ENCODE data around the gene ACER1. TPM values are rescaled to one million over a fixed set of nuclear protein-coding genes. Genes with fewer than 3 reads are reported as not detected.
"Not testable (repeated sequence)": the region's sequence is repeated elsewhere in the genome, so short reads cannot be mapped to it uniquely, and the experiment has no call there.

The ACER1 gene
- total RNA-seq, 1 donor, result under 0.01 TPM

- DNase-seq (ENCODE audit: low read depth in 2 of 3, low spot score in 2 of 3), result no peak
Measured at GRCh38 chr19:6358003-6358402, 24.6 kb upstream of the ACER1 start.

DNA sequence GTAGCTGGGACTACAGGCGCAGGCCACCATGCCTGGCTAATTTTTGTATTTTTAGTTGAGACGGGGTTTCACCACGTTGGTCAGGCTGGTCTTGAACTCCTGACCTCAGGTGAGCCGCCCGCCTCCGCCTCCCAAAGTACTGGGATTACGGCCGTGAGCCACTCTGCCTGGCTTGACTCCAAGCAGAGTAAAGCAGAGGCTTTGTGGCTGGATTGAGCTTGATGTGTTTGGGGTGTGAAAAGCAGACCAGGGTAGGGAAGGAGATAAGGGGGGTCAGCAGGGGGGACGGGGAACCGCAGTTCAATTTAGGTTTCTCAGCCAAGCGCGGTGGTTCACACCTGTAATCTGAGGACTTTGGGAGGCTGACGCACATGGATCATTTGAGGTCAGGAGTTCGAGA lies 23.8 kb upstream of the ACER1 start:
- no peak for DNase-seq (ENCODE audit: low read depth in 2 of 3, low spot score in 2 of 3)

DNA sequence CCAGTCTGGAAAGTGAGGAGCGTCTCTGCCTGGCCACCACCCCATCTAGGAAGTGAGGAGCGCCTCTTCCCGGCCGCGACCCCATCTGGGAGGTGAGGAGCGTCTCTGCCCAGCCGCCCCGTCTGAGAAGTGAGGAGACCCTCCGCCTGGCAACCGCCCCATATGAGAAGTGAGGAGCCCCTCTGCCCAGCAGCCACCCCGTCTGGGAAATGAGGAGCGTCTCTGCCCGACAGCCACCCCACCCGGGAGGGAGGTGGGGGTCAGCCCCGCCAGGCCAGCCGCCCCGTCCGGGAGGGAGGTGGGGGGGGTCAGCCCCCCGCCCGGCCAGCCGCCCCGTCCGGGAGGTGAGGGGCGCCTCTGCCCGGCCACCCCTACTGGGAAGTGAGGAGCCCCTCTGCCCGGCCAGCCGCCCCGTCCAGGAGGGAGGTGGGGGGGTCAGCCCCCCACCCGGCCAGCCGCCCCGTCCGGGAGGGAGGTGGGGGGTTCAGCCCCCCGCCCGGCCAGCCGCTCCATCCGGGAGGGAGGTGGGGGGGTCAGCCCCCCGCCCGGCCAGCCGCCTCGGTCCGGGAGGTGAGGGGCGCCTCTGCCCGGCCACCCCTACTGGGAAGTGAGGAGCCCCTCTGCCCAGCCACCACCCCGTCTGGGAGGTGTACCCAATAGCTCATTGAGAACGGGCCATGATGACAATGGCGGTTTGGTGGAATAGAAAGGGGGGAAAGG lies 22.1 kb upstream of the ACER1 start:
- DNase-seq (ENCODE audit: low read depth in 2 of 3, low spot score in 2 of 3), result not testable (repeated sequence)

DNA sequence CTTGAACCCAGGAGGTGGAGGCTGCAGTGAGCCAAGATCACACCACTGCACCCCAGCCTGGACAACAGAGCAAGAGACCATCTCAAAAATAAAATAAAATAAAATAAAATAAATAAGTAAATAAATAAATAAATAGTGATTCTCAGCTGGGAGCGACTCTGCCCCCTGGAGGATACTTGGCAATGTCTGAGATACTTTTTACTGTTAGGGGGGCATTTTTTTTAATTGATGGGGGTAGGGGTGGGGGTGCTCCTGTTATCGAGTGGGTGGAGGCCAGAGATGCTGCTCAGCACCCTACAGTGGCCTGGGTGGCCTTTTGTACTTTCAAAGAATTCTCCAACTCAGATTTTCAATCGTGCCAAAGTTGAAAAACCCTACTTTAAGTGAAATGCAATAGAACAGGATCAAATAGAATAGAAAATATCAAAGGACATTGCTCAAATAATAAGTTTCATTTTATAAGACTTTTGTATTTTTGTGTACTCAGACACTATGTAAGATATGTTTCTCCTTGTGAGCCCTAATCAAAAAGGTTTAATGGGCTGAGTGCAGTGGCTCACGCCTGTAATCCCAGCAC lies 20.8 kb upstream of the ACER1 start:
- peak in 1 of 3 donors; percentile 23 for DNase-seq (ENCODE audit: low read depth in 2 of 3, low spot score in 2 of 3)

- DNase-seq (ENCODE audit: low read depth in 2 of 3, low spot score in 2 of 3), result no peak
Measured at GRCh38 chr19:6352381-6353165, 19.2 kb upstream of the ACER1 start.

DNA sequence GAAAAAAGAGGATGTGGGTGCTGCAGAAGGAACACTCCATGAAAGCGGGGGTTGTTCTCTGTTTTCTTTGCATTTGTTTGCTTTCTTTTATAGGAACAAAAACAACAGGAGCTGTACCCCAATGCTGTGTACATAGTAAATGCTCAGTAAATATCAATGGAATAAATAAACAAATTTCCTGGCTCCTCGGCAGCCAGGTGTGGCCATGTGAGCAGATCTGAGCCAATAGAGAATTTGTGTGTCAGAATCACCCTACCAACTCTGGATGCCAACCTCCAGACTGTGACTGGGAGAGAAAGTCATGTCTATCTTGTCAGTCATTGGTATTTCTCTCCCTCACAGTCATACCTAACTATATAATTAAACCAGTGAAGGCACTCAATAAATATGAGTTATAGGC lies 17.3 kb upstream of the ACER1 start:
- DNase-seq (ENCODE audit: low read depth in 2 of 3, low spot score in 2 of 3), result no peak

GRCh38 chr19:6349271-6349670 lies 15.9 kb upstream of the ACER1 start:
- DNase-seq (ENCODE audit: low read depth in 2 of 3, low spot score in 2 of 3), result not testable (repeated sequence)

- no peak for DNase-seq (ENCODE audit: low read depth in 2 of 3, low spot score in 2 of 3)
Measured at GRCh38 chr19:6343462-6343861, 10.1 kb upstream of the ACER1 start.

DNA sequence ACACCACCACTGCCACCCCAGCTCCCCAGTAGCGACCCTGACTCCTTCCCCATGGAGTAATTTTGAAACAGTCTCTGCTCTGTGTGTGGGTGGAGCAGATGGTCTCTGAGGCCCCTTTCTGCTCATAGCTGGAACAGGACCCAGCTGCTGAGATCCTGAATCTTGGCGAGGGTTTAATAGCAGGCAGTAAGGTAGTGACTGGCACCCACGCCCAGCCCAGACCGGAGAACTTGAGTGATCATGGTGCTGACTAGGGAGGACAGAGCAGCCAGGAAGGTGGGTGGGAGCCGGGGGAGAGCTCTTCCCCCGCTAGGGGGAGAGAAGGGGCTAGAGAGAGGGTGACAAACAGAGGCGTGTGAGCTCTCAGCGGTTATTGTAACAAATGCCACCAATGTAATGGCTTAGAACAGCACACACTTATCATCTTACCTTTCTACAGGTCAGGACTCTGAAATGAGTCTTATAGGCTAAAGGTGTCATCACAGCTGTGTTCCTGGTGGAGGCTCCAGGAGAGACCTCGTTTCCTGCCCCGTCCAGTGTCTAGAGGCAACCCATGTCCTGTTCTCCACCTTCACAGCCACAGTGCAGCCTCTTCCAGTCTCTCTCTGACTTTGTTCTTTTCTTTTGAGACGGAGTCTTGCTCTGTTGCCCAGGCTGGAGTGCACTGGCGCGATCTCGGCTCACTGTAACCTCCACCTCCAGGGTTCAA lies 7.2 kb upstream of the ACER1 start:
- no peak for DNase-seq (ENCODE audit: low read depth in 2 of 3, low spot score in 2 of 3)

DNA sequence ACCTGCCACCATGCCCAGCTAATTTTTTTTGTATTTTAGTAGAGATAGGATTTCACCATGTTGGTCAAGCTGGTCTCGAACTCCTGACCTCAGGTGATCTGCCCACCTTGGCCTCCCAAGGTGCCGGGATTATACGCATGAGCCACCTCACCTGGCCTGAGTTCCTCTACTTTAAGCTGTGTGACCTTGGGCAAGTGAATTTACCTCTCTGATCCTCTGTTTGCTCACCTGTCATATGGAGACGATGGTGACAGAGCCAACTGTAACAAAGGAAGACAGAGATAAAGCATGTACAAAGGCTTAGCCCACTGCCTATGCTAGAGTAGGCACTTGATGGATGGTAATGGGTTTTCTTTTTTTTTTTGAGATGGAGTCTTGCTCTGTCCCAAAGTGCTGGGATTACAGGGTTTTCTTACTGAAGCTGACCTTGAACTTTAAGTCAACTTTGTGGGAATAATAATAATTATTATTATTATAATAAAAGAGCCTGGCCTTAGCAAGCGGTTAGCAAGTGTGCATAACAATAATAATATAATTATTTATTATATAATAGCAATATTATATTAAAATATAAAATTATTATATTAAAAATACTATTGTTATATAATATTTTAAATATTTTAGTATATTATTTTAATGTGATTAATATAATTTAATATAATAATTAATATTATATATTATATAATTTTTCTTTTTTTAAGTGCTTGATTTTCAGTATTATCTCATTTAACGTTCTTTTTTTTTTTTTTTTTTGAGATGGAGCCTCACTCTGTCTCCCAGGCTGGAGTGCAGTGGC lies 1.3 kb upstream of the ACER1 start:
- no peak for DNase-seq (ENCODE audit: low read depth in 2 of 3, low spot score in 2 of 3)

GRCh38 chr19:6326815-6327214 lies 6.6 kb downstream of the ACER1 start:
- DNase-seq (ENCODE audit: low read depth in 2 of 3, low spot score in 2 of 3), result no peak

DNA sequence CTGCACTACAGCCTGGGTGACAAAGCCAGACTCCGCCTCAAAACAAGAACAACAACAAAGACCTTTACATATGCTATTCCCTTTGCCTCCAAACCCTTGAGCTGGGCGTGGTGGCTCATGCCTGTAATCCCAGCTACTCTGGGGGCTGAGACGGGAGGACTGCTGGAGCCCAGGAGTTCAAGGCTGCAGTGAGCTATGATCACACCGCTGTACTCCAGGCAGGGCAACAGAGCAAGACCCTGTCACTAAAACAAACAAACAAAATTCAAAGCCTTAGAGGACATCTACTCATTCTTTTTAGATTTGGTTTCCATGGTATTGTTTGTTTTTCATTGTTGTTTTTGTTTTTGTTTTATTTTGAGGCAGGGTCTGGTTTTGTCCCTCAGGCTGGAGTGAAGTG lies 7.8 kb downstream of the ACER1 start:
- no peak for DNase-seq (ENCODE audit: low read depth in 2 of 3, low spot score in 2 of 3)

GRCh38 chr19:6324757-6325156 lies 8.7 kb downstream of the ACER1 start:
- DNase-seq (ENCODE audit: low read depth in 2 of 3, low spot score in 2 of 3), result no peak

DNA sequence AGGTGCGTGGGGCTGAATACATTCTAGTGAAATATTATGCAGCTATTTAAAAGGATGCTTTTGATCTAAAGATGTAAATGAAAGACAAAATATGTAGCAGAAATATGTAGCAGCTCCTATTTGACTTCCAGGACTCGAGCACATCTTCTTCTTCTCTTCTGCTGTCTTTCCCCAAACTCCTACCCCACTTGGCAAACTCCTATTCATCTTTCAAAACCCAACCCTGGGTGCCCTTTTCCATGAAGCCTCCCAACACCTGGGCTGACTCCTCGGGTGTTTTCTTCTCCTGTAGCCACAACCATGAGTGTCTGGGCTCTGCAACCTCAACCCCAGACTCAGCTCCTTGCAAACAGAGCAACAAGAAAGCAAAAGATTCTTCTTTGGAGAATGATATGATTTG lies 11.1 kb downstream of the ACER1 start:
- no peak for DNase-seq (ENCODE audit: low read depth in 2 of 3, low spot score in 2 of 3)

- no peak for DNase-seq (ENCODE audit: low read depth in 2 of 3, low spot score in 2 of 3)
Measured at GRCh38 chr19:6319376-6319775, 14.0 kb downstream of the ACER1 start.

DNA sequence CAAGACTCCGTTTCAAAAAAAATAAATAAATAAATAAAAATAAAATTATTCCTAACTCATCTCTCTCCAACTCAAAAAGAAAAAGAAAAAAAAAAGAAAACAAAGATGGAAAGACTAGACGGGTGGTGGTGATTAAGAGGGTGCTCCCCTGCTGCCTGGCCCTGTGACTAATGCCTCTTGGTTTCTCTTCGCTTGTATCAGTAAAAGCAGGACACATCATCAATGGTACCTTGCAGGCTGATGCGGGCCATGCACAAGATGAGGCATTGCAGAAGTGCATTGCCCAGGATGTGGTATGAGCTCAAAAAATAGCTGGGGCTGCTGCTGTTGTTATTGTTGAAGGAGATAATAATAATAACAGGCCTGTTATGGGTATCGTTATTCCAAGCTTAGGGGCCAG lies 14.6 kb downstream of the ACER1 start:
- no peak for DNase-seq (ENCODE audit: low read depth in 2 of 3, low spot score in 2 of 3)

GRCh38 chr19:6315646-6316045 lies 17.8 kb downstream of the ACER1 start:
- not testable (repeated sequence) for DNase-seq (ENCODE audit: low read depth in 2 of 3, low spot score in 2 of 3)

GRCh38 chr19:6313398-6313969 lies 19.9 kb downstream of the ACER1 start:
- DNase-seq (ENCODE audit: low read depth in 2 of 3, low spot score in 2 of 3), result no peak

GRCh38 chr19:6312018-6312417 lies 21.4 kb downstream of the ACER1 start:
- DNase-seq (ENCODE audit: low read depth in 2 of 3, low spot score in 2 of 3), result no peak

DNA sequence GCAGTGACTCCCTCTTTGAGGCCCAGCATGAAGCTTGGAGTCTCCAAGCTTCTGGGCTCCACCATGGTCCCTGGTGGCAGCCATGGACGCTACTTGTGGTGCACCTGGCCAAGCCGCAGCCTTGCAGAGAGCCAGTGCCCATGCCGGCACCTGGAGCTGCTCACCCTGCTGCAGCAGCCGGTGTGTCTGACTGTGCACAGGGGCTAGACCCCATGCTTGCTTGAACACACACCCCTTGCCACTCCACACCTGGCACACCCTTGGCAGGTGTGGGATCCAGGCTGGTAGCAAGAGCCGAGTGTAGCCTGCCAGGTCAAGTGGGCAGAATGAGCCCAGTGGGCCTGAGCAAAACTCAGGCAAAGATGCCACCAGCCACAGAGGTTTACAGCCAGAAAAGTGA lies 35.0 kb downstream of the ACER1 start:
- no peak for DNase-seq (ENCODE audit: low read depth in 2 of 3, low spot score in 2 of 3)
